SK-N-SH treated with all-trans-retinoic acid at 6 μM for 48 hours (cell line): ENCODE results near the gene ZNF618.

ENCODE experiments used
- ARNTL ChIP-seq: fragments of 450-650 bp; formaldehyde crosslinking; IDR thresholded peaks from 2 replicates; pipeline ENCODE4 v1.5.0; 2020; ENCODE audit warnings: low read depth, mild to moderate bottlenecking, moderate library complexity, borderline replicate concordance
- BACH2 ChIP-seq: fragments of 250-450 bp; sonication (Bioruptor Pico); IDR thresholded peaks from 2 replicates; pipeline ENCODE4 v1.9.0; 2021; ENCODE audit warnings: mild to moderate bottlenecking, borderline replicate concordance
- GLIS3 ChIP-seq: fragments of 250-450 bp; sonication (Bioruptor Pico); IDR thresholded peaks from 2 replicates; pipeline ENCODE4 v1.5.0; 2020; ENCODE audit warnings: mild to moderate bottlenecking, moderate library complexity
- ISL1 ChIP-seq: fragments of 250-450 bp; sonication (Bioruptor Pico); IDR thresholded peaks from 2 replicates; pipeline ENCODE4 v2.1.2; 2022; ENCODE audit warnings: mild to moderate bottlenecking, moderate library complexity
- OSR1 ChIP-seq: fragments of 250-450 bp; sonication (Bioruptor Pico); IDR thresholded peaks from 2 replicates; pipeline ENCODE4 v1.8.0; 2022; ENCODE audit warnings: moderate library complexity, mild to moderate bottlenecking, inconsistent platforms
- RARB ChIP-seq: fragments of 250-450 bp; sonication (Bioruptor Pico); IDR thresholded peaks from 2 replicates; pipeline ENCODE4 v1.8.0; 2021; ENCODE audit warnings: mild to moderate bottlenecking, moderate library complexity
- SNAI2 ChIP-seq: fragments of 250-450 bp; sonication (Bioruptor Pico); IDR thresholded peaks from 2 replicates; pipeline ENCODE4 v1.5.0; 2020; ENCODE audit warnings: mild to moderate bottlenecking, moderate library complexity
- TCF4 ChIP-seq: fragments of 250-450 bp; sonication (Bioruptor Pico); IDR thresholded peaks from 2 replicates; pipeline ENCODE4 v1.8.0; 2021; ENCODE audit warnings: mild to moderate bottlenecking, moderate library complexity, borderline replicate concordance
- ZFP30 ChIP-seq: fragments of 450-650 bp; formaldehyde crosslinking; IDR thresholded peaks from 2 replicates; pipeline ENCODE4 v1.5.0; 2022; ENCODE audit warnings: mild to moderate bottlenecking, moderate library complexity
- ZNF565 ChIP-seq: fragments of 450-650 bp; formaldehyde crosslinking; conservative IDR thresholded peaks from 2 replicates; pipeline ENCODE4 v1.5.0; 2020; ENCODE audit warnings: low read depth, mild to moderate bottlenecking, moderate library complexity
- ZNF70 ChIP-seq: fragments of 450-650 bp; formaldehyde crosslinking; IDR thresholded peaks from 2 replicates; pipeline ENCODE4 v1.5.0; 2020; ENCODE audit warnings: mild to moderate bottlenecking, moderate library complexity
- TF ChIP-seq, protein P1 (sequence below): fragments of 250-450 bp; sonication (Bioruptor Pico); IDR thresholded peaks from 2 replicates; pipeline ENCODE4 v1.5.1; 2021; ENCODE audit warnings: mild to moderate bottlenecking, moderate library complexity
- TF ChIP-seq, protein P2 (sequence below): fragments of 250-450 bp; sonication (Bioruptor Pico); IDR thresholded peaks from 2 replicates; pipeline ENCODE4 v1.8.0; 2020; ENCODE audit warnings: mild to moderate bottlenecking, moderate library complexity, borderline replicate concordance
- TF ChIP-seq, protein P3 (sequence below): fragments of 250-450 bp; sonication (Bioruptor Pico); IDR thresholded peaks from 2 replicates; pipeline ENCODE4 v1.8.0; 2021; ENCODE audit warnings: low read depth, mild to moderate bottlenecking, moderate library complexity, borderline replicate concordance

DNA sequence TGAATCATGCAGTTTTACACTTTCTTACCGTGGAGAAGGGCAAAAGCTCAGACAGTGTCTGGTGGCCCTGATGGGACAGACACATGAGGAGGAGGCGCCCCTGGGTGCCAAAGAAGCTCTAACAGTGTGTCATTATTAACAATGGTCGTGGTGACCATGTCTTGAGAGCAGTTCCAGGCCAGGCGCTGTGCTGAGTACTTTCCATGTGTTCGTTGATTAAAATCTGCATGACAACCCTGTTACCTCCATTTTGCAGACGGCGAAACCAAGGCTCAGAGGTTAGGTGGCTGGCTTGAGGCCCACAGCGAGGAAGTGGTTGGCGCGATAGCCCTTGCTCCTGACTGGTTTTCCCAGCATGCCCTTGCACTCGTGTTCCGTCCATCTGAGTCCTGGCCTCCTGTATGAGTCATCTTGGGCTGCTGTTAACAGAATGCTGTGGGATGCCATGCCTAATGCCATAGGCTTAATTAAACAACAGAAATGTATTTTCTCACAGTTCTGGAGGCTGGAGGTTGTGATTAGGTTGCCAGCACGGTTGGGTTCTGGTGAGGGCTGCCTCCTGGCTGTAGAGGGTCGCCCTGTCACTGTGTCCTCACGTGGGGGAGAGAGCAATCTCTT is 110.0 kb downstream of the ZNF618 start:
- TF ChIP-seq BACH2 (no peak), TCF4 (CRISPR knock-in tag) (no peak), ARNTL (CRISPR knock-in tag) (no peak), RARB (CRISPR knock-in tag) (no peak), ZNF565 (CRISPR knock-in tag) (no peak), GLIS3 (no peak), ZNF70 (CRISPR knock-in tag) (no peak), SNAI2 (CRISPR knock-in tag) (no peak), ZFP30 (no peak), OSR1 (CRISPR knock-in tag) (no peak), ISL1 (CRISPR knock-in tag) (no peak)
- TF ChIP-seq, protein P1, sequence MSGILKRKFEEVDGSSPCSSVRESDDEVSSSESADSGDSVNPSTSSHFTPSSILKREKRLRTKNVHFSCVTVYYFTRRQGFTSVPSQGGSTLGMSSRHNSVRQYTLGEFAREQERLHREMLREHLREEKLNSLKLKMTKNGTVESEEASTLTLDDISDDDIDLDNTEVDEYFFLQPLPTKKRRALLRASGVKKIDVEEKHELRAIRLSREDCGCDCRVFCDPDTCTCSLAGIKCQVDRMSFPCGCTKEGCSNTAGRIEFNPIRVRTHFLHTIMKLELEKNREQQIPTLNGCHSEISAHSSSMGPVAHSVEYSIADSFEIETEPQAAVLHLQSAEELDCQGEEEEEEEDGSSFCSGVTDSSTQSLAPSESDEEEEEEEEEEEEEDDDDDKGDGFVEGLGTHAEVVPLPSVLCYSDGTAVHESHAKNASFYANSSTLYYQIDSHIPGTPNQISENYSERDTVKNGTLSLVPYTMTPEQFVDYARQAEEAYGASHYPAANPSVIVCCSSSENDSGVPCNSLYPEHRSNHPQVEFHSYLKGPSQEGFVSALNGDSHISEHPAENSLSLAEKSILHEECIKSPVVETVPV (CRISPR knock-in tag) = no peak
- TF ChIP-seq, protein P2, sequence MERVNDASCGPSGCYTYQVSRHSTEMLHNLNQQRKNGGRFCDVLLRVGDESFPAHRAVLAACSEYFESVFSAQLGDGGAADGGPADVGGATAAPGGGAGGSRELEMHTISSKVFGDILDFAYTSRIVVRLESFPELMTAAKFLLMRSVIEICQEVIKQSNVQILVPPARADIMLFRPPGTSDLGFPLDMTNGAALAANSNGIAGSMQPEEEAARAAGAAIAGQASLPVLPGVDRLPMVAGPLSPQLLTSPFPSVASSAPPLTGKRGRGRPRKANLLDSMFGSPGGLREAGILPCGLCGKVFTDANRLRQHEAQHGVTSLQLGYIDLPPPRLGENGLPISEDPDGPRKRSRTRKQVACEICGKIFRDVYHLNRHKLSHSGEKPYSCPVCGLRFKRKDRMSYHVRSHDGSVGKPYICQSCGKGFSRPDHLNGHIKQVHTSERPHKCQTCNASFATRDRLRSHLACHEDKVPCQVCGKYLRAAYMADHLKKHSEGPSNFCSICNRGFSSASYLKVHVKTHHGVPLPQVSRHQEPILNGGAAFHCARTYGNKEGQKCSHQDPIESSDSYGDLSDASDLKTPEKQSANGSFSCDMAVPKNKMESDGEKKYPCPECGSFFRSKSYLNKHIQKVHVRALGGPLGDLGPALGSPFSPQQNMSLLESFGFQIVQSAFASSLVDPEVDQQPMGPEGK (CRISPR knock-in tag) = no peak
- TF ChIP-seq, protein P3, sequence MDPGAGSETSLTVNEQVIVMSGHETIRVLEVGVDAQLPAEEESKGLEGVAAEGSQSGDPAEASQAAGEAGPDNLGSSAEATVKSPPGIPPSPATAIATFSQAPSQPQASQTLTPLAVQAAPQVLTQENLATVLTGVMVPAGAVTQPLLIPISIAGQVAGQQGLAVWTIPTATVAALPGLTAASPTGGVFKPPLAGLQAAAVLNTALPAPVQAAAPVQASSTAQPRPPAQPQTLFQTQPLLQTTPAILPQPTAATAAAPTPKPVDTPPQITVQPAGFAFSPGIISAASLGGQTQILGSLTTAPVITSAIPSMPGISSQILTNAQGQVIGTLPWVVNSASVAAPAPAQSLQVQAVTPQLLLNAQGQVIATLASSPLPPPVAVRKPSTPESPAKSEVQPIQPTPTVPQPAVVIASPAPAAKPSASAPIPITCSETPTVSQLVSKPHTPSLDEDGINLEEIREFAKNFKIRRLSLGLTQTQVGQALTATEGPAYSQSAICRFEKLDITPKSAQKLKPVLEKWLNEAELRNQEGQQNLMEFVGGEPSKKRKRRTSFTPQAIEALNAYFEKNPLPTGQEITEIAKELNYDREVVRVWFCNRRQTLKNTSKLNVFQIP = no peak
